PC-9 (cell line): ENCODE data around the gene ITGB5. TPM values are rescaled to one million over a fixed set of nuclear protein-coding genes. Genes with fewer than 3 reads are reported as not detected.

Experiments
- BruUV-seq: library from RNA; stranded (reverse); fragments of 400-500 nt; replicated peaks from 2 replicates; lab custom pipeline; 2021; lab: Mats Ljungman, UMichigan
- CTCF ChIA-PET: fragments of 300-600 bp; sonication (Branson Sonifier 250); formaldehyde crosslinking; loops from one replicate; lab custom pipeline; 2022; ENCODE audit warnings: antibody characterized with exemption; lab: Charles Lee
- POLR2A ChIA-PET: fragments of 300-600 bp; sonication (Branson Sonifier 250); formaldehyde crosslinking; loops from one replicate; lab custom pipeline; 2022; ENCODE audit warnings: antibody characterized with exemption; ENCODE audit not compliant: unreplicated experiment; lab: Charles Lee
- DNase-seq, 2 experiments: peaks; one replicate each; pipeline versions ENCODE4 v3.0.0 to v3.0.0-alpha.2; 2015 to 2022; ENCODE audit warnings: mixed read lengths in 1 of 2
- H2AFZ ChIP-seq: fragments of 200-600 bp; sonication (generic); 2 replicates; pipeline ENCODE4 v1.8.1; 2017; ENCODE audit warnings: antibody characterized with exemption
- H3F3A ChIP-seq: fragments of 200-600 bp; sonication (generic); 2 replicates; pipeline ENCODE4 v1.8.1; 2017; ENCODE audit warnings: antibody characterized with exemption, mild to moderate bottlenecking, low read depth; ENCODE audit not compliant: insufficient read depth
- H3K27ac ChIP-seq: fragments of 200-600 bp; sonication (generic); 2 replicates; pipeline ENCODE4 v1.6.1; 2016; ENCODE audit warnings: mixed run types
- H3K27me3 ChIP-seq: fragments of 200-600 bp; sonication (generic); 2 replicates; pipeline ENCODE4 v1.6.1; 2016; ENCODE audit warnings: low read depth, mixed run types; ENCODE audit not compliant: insufficient read depth
- H3K36me3 ChIP-seq: fragments of 200-600 bp; sonication (generic); 2 replicates; pipeline ENCODE4 v1.6.1; 2016; ENCODE audit warnings: low read depth, mixed run types
- H3K4me1 ChIP-seq: fragments of 200-600 bp; sonication (generic); replicated peaks from 2 replicates; pipeline ENCODE4 v1.6.1; 2016; ENCODE audit warnings: mixed run types; ENCODE audit not compliant: insufficient read depth
- H3K4me2 ChIP-seq: fragments of 200-600 bp; sonication (generic); 2 replicates; pipeline ENCODE4 v1.6.1; 2017; ENCODE audit warnings: mixed run types
- H3K4me3 ChIP-seq: fragments of 200-600 bp; sonication (generic); 2 replicates; pipeline ENCODE4 v1.6.1; 2016; ENCODE audit warnings: mixed run types
- H3K79me2 ChIP-seq: fragments of 200-600 bp; sonication (generic); 2 replicates; pipeline ENCODE4 v1.6.1; 2017; ENCODE audit warnings: low read depth, mixed run types
- H3K9me2 ChIP-seq: fragments of 200-600 bp; sonication (generic); 2 replicates; pipeline ENCODE4 v1.8.1; 2017; ENCODE audit warnings: mild to moderate bottlenecking; ENCODE audit not compliant: insufficient read depth
- H3K9me3 ChIP-seq: fragments of 200-600 bp; sonication (generic); 2 replicates; pipeline ENCODE4 v1.8.1; 2016; ENCODE audit warnings: low read depth; ENCODE audit not compliant: insufficient read depth
- H4K20me1 ChIP-seq: fragments of 200-600 bp; sonication (generic); 2 replicates; pipeline ENCODE4 v1.8.1; 2017; ENCODE audit not compliant: insufficient read depth
- EZH2 ChIP-seq: fragments of 200-600 bp; sonication (generic); IDR thresholded peaks from 2 replicates; pipeline ENCODE4 v1.8.0; 2017; ENCODE audit warnings: antibody characterized with exemption, low read depth
- intact Hi-C: fragments of 100-400 bp; cut with micrococcal nuclease; formaldehyde crosslinking; loops from one replicate; pipeline ENCODE4 v1.10.0; 2022; ENCODE audit not compliant: unreplicated experiment
- total RNA-seq: library from RNA; stranded (reverse); gene quantifications from 2 replicates; pipeline ENCODE4 v1.2.3, GENCODE V29; 2021
- TF ChIP-seq, protein P1 (sequence below): fragments of 200-600 bp; sonication (generic); conservative IDR thresholded peaks from 2 replicates; pipeline ENCODE4 v1.6.1; 2017; ENCODE audit warnings: mixed run types, antibody characterized with exemption, mild to moderate bottlenecking, moderate library complexity

ITGB5 gene
- total RNA-seq, 1 experiment from 2014 or later: 226 TPM

DNA sequence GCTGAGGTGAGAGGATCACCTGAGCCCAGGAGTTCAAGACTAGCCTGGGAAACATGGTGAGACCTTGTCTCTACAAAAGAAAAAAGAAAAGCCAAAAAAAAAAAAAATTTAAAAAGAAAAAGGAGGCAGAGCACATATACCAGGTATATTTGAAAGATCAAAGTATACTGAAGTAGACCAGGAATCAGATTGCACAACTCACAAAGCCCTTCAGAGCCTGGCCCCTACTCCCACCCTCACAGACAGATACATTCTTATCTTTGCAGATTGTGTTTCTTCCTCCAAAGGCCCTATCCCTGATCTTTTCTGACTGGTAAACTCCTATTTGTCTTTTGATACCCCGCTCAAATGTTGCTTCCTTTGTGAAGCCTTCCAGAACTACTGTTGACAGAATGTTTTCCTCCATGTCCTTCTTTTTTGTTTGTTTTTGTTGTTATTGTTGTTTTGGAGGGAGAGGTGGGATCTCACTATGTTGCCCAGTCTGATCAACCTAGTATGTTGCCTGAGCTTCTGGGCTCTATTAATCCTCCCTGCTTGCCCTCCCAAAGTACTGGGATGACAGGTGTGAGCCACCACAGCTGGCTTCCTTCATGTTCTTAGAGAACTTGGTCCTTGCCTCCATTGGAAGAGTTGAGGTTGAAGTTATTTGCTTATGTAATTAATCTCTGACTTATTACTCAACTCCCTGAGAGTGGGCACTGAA lies 9.8 kb upstream of the ITGB5 start:
- no peaks in the 10 kb centered on the region for H4K20me1 ChIP-seq
- H3K4me2 ChIP-seq: no peak overlapping the region
- H3K36me3 ChIP-seq: no peaks in the 10 kb centered on the region
- H3K9me2 ChIP-seq: no peaks in the 10 kb centered on the region
- ChIA-PET POLR2A (no interaction called here), CTCF (interaction anchor here (0.6 kb wide), 1 partner anchor 136 kb away, joined by 9 read pairs; no protein-coding TSS in a partner anchor)
- no peaks in the 10 kb centered on the region for H3K27me3 ChIP-seq
- TF ChIP-seq, protein P1, sequence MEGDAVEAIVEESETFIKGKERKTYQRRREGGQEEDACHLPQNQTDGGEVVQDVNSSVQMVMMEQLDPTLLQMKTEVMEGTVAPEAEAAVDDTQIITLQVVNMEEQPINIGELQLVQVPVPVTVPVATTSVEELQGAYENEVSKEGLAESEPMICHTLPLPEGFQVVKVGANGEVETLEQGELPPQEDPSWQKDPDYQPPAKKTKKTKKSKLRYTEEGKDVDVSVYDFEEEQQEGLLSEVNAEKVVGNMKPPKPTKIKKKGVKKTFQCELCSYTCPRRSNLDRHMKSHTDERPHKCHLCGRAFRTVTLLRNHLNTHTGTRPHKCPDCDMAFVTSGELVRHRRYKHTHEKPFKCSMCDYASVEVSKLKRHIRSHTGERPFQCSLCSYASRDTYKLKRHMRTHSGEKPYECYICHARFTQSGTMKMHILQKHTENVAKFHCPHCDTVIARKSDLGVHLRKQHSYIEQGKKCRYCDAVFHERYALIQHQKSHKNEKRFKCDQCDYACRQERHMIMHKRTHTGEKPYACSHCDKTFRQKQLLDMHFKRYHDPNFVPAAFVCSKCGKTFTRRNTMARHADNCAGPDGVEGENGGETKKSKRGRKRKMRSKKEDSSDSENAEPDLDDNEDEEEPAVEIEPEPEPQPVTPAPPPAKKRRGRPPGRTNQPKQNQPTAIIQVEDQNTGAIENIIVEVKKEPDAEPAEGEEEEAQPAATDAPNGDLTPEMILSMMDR: no peak
- TF ChIP-seq EZH2: no peak
- H3K79me2 ChIP-seq: no peaks in the 10 kb centered on the region
- no peak overlapping the region for H3K4me3 ChIP-seq
- no peaks in the 10 kb centered on the region for H3K9me3 ChIP-seq
- H3K4me1 ChIP-seq: peaks cover 3% of the 10 kb centered on the region; the same call in 1 of the 2 replicates
- no TSS peak for BruUV-seq
- no peak overlapping the region for H2AFZ ChIP-seq
- DNase-seq: no peak
- no peaks in the 10 kb centered on the region for H3F3A ChIP-seq
- no peak overlapping the region for H3K27ac ChIP-seq
- intact Hi-C loops: no loop called here

DNA sequence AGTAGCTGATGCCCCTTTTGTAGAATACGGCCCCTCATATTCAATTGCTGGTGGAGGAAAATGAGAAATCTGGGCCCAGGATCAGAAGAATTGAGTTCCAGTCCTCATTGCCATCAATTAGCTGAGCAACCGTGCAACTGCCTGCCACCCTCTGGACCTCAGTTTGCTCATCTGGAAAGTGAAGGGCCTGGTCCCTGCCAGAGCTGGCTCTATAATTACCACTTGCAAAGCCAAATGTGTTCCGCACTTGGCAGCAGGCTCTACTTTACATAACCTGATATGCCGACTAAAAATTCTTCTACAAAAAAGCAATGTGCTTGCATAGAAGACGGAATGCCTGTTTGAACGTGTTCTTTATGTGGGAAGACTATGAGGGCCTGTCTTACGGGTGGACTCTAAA lies 8.6 kb upstream of the ITGB5 start:
- Histone ChIP-seq H4K20me1 (no peaks in the 10 kb centered on the region), H3K9me3 (no peaks in the 10 kb centered on the region), H3K27me3 (no peaks in the 10 kb centered on the region), H3K9me2 (no peaks in the 10 kb centered on the region), H3K4me1 (peaks cover 3% of the 10 kb centered on the region; the same call in 1 of the 2 replicates), H3F3A (no peaks in the 10 kb centered on the region), H3K36me3 (no peaks in the 10 kb centered on the region), H3K4me3 (no peak overlapping the region), H3K27ac (no peak overlapping the region), H2AFZ (no peak overlapping the region), H3K79me2 (no peaks in the 10 kb centered on the region), H3K4me2 (no peak overlapping the region)
- ChIA-PET CTCF (interaction anchor here (0.6 kb wide), 1 partner anchor 20 kb away, joined by 12 read pairs; no protein-coding TSS in a partner anchor), POLR2A (interaction anchor here (0.5 kb wide), 1 partner anchor 636 kb away, joined by 5 read pairs; no protein-coding TSS in a partner anchor)
- TF ChIP-seq EZH2: no peak
- TF ChIP-seq, protein P1: no peak
- no TSS peak for BruUV-seq
- no peak for DNase-seq
- intact Hi-C loops: no loop called here

- Histone ChIP-seq H3K79me2 (no peaks in the 10 kb centered on the region), H3K4me2 (no peak overlapping the region), H3K9me3 (no peaks in the 10 kb centered on the region), H3K4me1 (no peaks in the 10 kb centered on the region), H2AFZ (no peak overlapping the region), H3K27ac (no peak overlapping the region), H3K9me2 (no peaks in the 10 kb centered on the region), H3K4me3 (no peak overlapping the region), H4K20me1 (no peaks in the 10 kb centered on the region), H3K27me3 (no peaks in the 10 kb centered on the region), H3F3A (no peaks in the 10 kb centered on the region; the same call in 1 of the 2 replicates), H3K36me3 (no peaks in the 10 kb centered on the region)
- CTCF ChIA-PET: no interaction called here
- POLR2A ChIA-PET: no interaction called here
- DNase-seq: no peak
- TF ChIP-seq, protein P1: no peak
- no peak for TF ChIP-seq EZH2
- intact Hi-C loops: no loop called here
- no TSS peak for BruUV-seq
Measured at GRCh38 chr3:124893526-124893925, 6.4 kb upstream of the ITGB5 start.
